ENCODE measurements around the gene TIMP3.
A peak's percentile ranks its signal among the peaks of the same experiment; 100 is the strongest.

The TIMP3 gene

GRCh38 chr22:32828561-32828960, 27.1 kb downstream of the TIMP3 start:
- WGBS (ENCODE audit: insufficient coverage), result 70% methylated on average over 4 of the region's 5 CpGs
- no peaks in the 10 kb centered on the region for H3K9me3 ChIP-seq (ENCODE audit: control extremely low read depth in 1 of 5, control insufficient read depth in 4 of 5, insufficient read depth in 2 of 5, low read depth in 1 of 5, low read length in 4 of 5)
- no peak for DNase-seq
- ChIA-PET CTCF (interaction anchor here (0.9 to 1.7 kb wide), 2 partner anchors 20 to 169 kb away, joined by 3 to 5 read pairs; no protein-coding TSS in a partner anchor), POLR2A (no interaction called here)
- no peak overlapping the region for H3K27ac ChIP-seq (ENCODE audit: insufficient read depth in 1 of 2, low read depth in 1 of 2, low read length in 2 of 2, poor library complexity in 1 of 2, severe bottlenecking in 2 of 2)
- no peaks in the 10 kb centered on the region for H3K36me3 ChIP-seq (ENCODE audit: control insufficient read depth in 4 of 4, insufficient read depth in 4 of 4, low read length in 3 of 4)
- peaks cover 0 to 8% (median 3%) of the 10 kb centered on the region in 4 experiments for H3K4me1 ChIP-seq (ENCODE audit: control extremely low read depth in 1 of 4, control insufficient read depth in 4 of 4, insufficient read depth in 4 of 4, low read length in 3 of 4)
- no peaks in the 10 kb centered on the region for H3K27me3 ChIP-seq (replicated peaks in 2 of 5; ENCODE audit: control insufficient read depth in 4 of 5, insufficient read depth in 5 of 5, low read length in 4 of 5)
- no peak overlapping the region for H3K4me3 ChIP-seq (ENCODE audit: control insufficient read depth in 1 of 7, extremely low read depth in 1 of 7, insufficient read depth in 4 of 7, low read depth in 2 of 7, low read length in 6 of 7)

GRCh38 chr22:32829451-32829851, 27.9 kb downstream of the TIMP3 start:
- DNase-seq, result no peak
- H3K4me1 ChIP-seq (ENCODE audit: control extremely low read depth in 1 of 4, control insufficient read depth in 4 of 4, insufficient read depth in 4 of 4, low read length in 3 of 4), result peaks cover 0 to 8% (median 3%) of the 10 kb centered on the region in 4 experiments
- H3K27me3 ChIP-seq (replicated peaks in 2 of 5; ENCODE audit: control insufficient read depth in 4 of 5, insufficient read depth in 5 of 5, low read length in 4 of 5), result no peaks in the 10 kb centered on the region
- WGBS (ENCODE audit: insufficient coverage), result 100% methylated on average over 9 of the region's 10 CpGs
- CTCF ChIA-PET, result interaction anchor here (0.9 to 1.8 kb wide), 2 partner anchors 20 to 157 kb away, joined by 3 to 4 read pairs; no protein-coding TSS in a partner anchor
- no peaks in the 10 kb centered on the region for H3K9me3 ChIP-seq (ENCODE audit: control extremely low read depth in 1 of 5, control insufficient read depth in 4 of 5, insufficient read depth in 2 of 5, low read depth in 1 of 5, low read length in 4 of 5)
- POLR2A ChIA-PET, result no interaction called here
- no peak overlapping the region for H3K4me3 ChIP-seq (ENCODE audit: control insufficient read depth in 1 of 7, extremely low read depth in 1 of 7, insufficient read depth in 4 of 7, low read depth in 2 of 7, low read length in 6 of 7)
- no peaks in the 10 kb centered on the region for H3K36me3 ChIP-seq (ENCODE audit: control insufficient read depth in 4 of 4, insufficient read depth in 4 of 4, low read length in 3 of 4)
- H3K27ac ChIP-seq (ENCODE audit: insufficient read depth in 1 of 2, low read depth in 1 of 2, low read length in 2 of 2, poor library complexity in 1 of 2, severe bottlenecking in 2 of 2), result no peak overlapping the region

- 94% methylated on average over 11 of the region's 11 CpGs for WGBS (ENCODE audit: insufficient coverage)
- POLR2A ChIA-PET, result no interaction called here
- Histone ChIP-seq H3K27ac (ENCODE audit: insufficient read depth in 1 of 2, low read depth in 1 of 2, low read length in 2 of 2, poor library complexity in 1 of 2, severe bottlenecking in 2 of 2) (no peak overlapping the region), H3K9me3 (ENCODE audit: control extremely low read depth in 1 of 5, control insufficient read depth in 4 of 5, insufficient read depth in 2 of 5, low read depth in 1 of 5, low read length in 4 of 5) (no peaks in the 10 kb centered on the region), H3K36me3 (ENCODE audit: control insufficient read depth in 4 of 4, insufficient read depth in 4 of 4, low read length in 3 of 4) (no peaks in the 10 kb centered on the region), H3K4me1 (ENCODE audit: control extremely low read depth in 1 of 4, control insufficient read depth in 4 of 4, insufficient read depth in 4 of 4, low read length in 3 of 4) (peaks cover 0 to 8% (median 3%) of the 10 kb centered on the region in 4 experiments), H3K4me3 (ENCODE audit: control insufficient read depth in 1 of 7, extremely low read depth in 1 of 7, insufficient read depth in 4 of 7, low read depth in 2 of 7, low read length in 6 of 7) (no peak overlapping the region), H3K27me3 (replicated peaks in 2 of 5; ENCODE audit: control insufficient read depth in 4 of 5, insufficient read depth in 5 of 5, low read length in 4 of 5) (no peaks in the 10 kb centered on the region)
- CTCF ChIA-PET, result interaction anchor here (1.0 to 1.8 kb wide), 4 partner anchors 11 to 168 kb away, joined by 3 to 5 read pairs (median 4); no protein-coding TSS in a partner anchor
- DNase-seq, result no peak
Measured at GRCh38 chr22:32830473-32830872, 29.0 kb downstream of the TIMP3 start.

GRCh38 chr22:32830957-32831356, 29.5 kb downstream of the TIMP3 start:
- ChIA-PET CTCF (interaction anchor here (1.3 to 2.0 kb wide), 5 partner anchors 8 to 155 kb away, joined by 3 to 5 read pairs (median 4); no protein-coding TSS in a partner anchor), POLR2A (no interaction called here)
- Histone ChIP-seq H3K27me3 (replicated peaks in 2 of 5; ENCODE audit: control insufficient read depth in 4 of 5, insufficient read depth in 5 of 5, low read length in 4 of 5) (no peaks in the 10 kb centered on the region), H3K36me3 (ENCODE audit: control insufficient read depth in 4 of 4, insufficient read depth in 4 of 4, low read length in 3 of 4) (no peaks in the 10 kb centered on the region), H3K9me3 (ENCODE audit: control extremely low read depth in 1 of 5, control insufficient read depth in 4 of 5, insufficient read depth in 2 of 5, low read depth in 1 of 5, low read length in 4 of 5) (no peaks in the 10 kb centered on the region), H3K4me1 (ENCODE audit: control extremely low read depth in 1 of 4, control insufficient read depth in 4 of 4, insufficient read depth in 4 of 4, low read length in 3 of 4) (peaks cover 0 to 8% (median 3%) of the 10 kb centered on the region in 4 experiments), H3K4me3 (ENCODE audit: control insufficient read depth in 1 of 7, extremely low read depth in 1 of 7, insufficient read depth in 4 of 7, low read depth in 2 of 7, low read length in 6 of 7) (no peak overlapping the region), H3K27ac (ENCODE audit: insufficient read depth in 1 of 2, low read depth in 1 of 2, low read length in 2 of 2, poor library complexity in 1 of 2, severe bottlenecking in 2 of 2) (no peak overlapping the region)
- WGBS (ENCODE audit: insufficient coverage), result 100% methylated on average over 2 of the region's 2 CpGs
- DNase-seq, result no peak

- ChIA-PET CTCF (interaction anchor here (1.4 to 2.0 kb wide), 2 partner anchors 8 to 35 kb away, joined by 3 to 5 read pairs; no protein-coding TSS in a partner anchor), POLR2A (no interaction called here)
- Histone ChIP-seq H3K27ac (ENCODE audit: insufficient read depth in 1 of 2, low read depth in 1 of 2, low read length in 2 of 2, poor library complexity in 1 of 2, severe bottlenecking in 2 of 2) (no peak overlapping the region), H3K4me1 (ENCODE audit: control extremely low read depth in 1 of 4, control insufficient read depth in 4 of 4, insufficient read depth in 4 of 4, low read length in 3 of 4) (peaks cover 0 to 8% (median 3%) of the 10 kb centered on the region in 4 experiments), H3K4me3 (ENCODE audit: control insufficient read depth in 1 of 7, extremely low read depth in 1 of 7, insufficient read depth in 4 of 7, low read depth in 2 of 7, low read length in 6 of 7) (no peak overlapping the region), H3K36me3 (ENCODE audit: control insufficient read depth in 4 of 4, insufficient read depth in 4 of 4, low read length in 3 of 4) (no peaks in the 10 kb centered on the region), H3K27me3 (replicated peaks in 2 of 5; ENCODE audit: control insufficient read depth in 4 of 5, insufficient read depth in 5 of 5, low read length in 4 of 5) (no peaks in the 10 kb centered on the region), H3K9me3 (ENCODE audit: control extremely low read depth in 1 of 5, control insufficient read depth in 4 of 5, insufficient read depth in 2 of 5, low read depth in 1 of 5, low read length in 4 of 5) (no peaks in the 10 kb centered on the region)
- DNase-seq, result no peak
- 100% methylated on average over 3 of the region's 3 CpGs for WGBS (ENCODE audit: insufficient coverage)
Measured at GRCh38 chr22:32831584-32831983, 30.1 kb downstream of the TIMP3 start.

- POLR2A ChIA-PET, result no interaction called here
- Histone ChIP-seq H3K4me1 (ENCODE audit: control extremely low read depth in 1 of 4, control insufficient read depth in 4 of 4, insufficient read depth in 4 of 4, low read length in 3 of 4) (peaks cover 0 to 8% (median 3%) of the 10 kb centered on the region in 4 experiments), H3K9me3 (ENCODE audit: control extremely low read depth in 1 of 5, control insufficient read depth in 4 of 5, insufficient read depth in 2 of 5, low read depth in 1 of 5, low read length in 4 of 5) (no peaks in the 10 kb centered on the region), H3K4me3 (ENCODE audit: control insufficient read depth in 1 of 7, extremely low read depth in 1 of 7, insufficient read depth in 4 of 7, low read depth in 2 of 7, low read length in 6 of 7) (no peak overlapping the region), H3K36me3 (ENCODE audit: control insufficient read depth in 4 of 4, insufficient read depth in 4 of 4, low read length in 3 of 4) (no peaks in the 10 kb centered on the region), H3K27me3 (replicated peaks in 2 of 5; ENCODE audit: control insufficient read depth in 4 of 5, insufficient read depth in 5 of 5, low read length in 4 of 5) (no peaks in the 10 kb centered on the region), H3K27ac (ENCODE audit: insufficient read depth in 1 of 2, low read depth in 1 of 2, low read length in 2 of 2, poor library complexity in 1 of 2, severe bottlenecking in 2 of 2) (no peak overlapping the region)
- DNase-seq, result peak in 2 of 3 donors; percentile 20 to 33
- CTCF ChIA-PET, result interaction anchor here (1.4 to 2.0 kb wide), 3 partner anchors 9 to 154 kb away, joined by 3 to 6 read pairs (median 5); no protein-coding TSS in a partner anchor
- 0% methylated on average over 3 of the region's 4 CpGs for WGBS (ENCODE audit: insufficient coverage)
Measured at GRCh38 chr22:32832174-32832573, 30.7 kb downstream of the TIMP3 start.

- DNase-seq, result peak; percentile 36 to 57 (median 55)
- Histone ChIP-seq H3K9me3 (ENCODE audit: control extremely low read depth in 1 of 5, control insufficient read depth in 4 of 5, insufficient read depth in 2 of 5, low read depth in 1 of 5, low read length in 4 of 5) (no peaks in the 10 kb centered on the region), H3K27me3 (replicated peaks in 2 of 5; ENCODE audit: control insufficient read depth in 4 of 5, insufficient read depth in 5 of 5, low read length in 4 of 5) (no peaks in the 10 kb centered on the region), H3K4me1 (ENCODE audit: control extremely low read depth in 1 of 4, control insufficient read depth in 4 of 4, insufficient read depth in 4 of 4, low read length in 3 of 4) (peaks cover 0 to 21% (median 8%) of the 10 kb centered on the region in 4 experiments), H3K4me3 (ENCODE audit: control insufficient read depth in 1 of 7, extremely low read depth in 1 of 7, insufficient read depth in 4 of 7, low read depth in 2 of 7, low read length in 6 of 7) (no peak overlapping the region), H3K27ac (ENCODE audit: insufficient read depth in 1 of 2, low read depth in 1 of 2, low read length in 2 of 2, poor library complexity in 1 of 2, severe bottlenecking in 2 of 2) (no peak overlapping the region), H3K36me3 (ENCODE audit: control insufficient read depth in 4 of 4, insufficient read depth in 4 of 4, low read length in 3 of 4) (no peaks in the 10 kb centered on the region)
- ChIA-PET POLR2A (no interaction called here), CTCF (interaction anchor here (0.7 to 3.8 kb wide), 12 partner anchors 10 to 209 kb away, joined by 3 to 27 read pairs (median 5); no protein-coding TSS in a partner anchor)
- 51% methylated on average over 4 of the region's 7 CpGs for WGBS (ENCODE audit: insufficient coverage)
Measured at GRCh38 chr22:32836280-32837123, 35.0 kb downstream of the TIMP3 start.

Measured in common myeloid progenitor, CD34-positive (primary cell).